ENCODE results near the gene TBC1D17. TPM values are rescaled to one million over a fixed set of nuclear protein-coding genes. Genes with fewer than 3 reads are reported as not detected.

Gene TBC1D17
- total RNA-seq, 1 donor = 21.4 TPM

DNA sequence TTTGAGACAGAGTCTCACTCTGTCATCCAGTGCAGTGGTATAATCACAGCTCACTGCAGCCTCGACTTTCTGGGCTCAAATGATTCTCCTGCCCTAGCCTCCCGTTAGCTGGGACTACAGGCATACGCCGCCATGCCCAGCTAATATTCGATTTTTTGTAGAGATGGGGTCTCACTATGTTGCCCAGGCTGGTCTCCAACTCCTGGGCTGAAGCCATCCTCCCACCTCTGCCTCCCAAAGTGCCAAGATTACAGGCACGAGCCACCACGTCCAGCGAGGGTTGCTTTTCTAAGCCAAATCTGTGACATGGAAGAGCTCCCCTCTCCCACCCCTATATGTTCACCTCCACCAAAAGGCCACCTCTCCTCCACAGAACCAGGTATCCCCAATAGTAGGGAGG is 40.6 kb downstream of the TBC1D17 start:
- no peaks in the 10 kb centered on the region for H3K9me3 ChIP-seq (ENCODE audit: low read depth, low read length)
- H3K4me3 ChIP-seq (ENCODE audit: insufficient read depth, low read length) = no peak overlapping the region
- H2AFZ ChIP-seq (ENCODE audit: low read length) = no peak overlapping the region
- H3K4me2 ChIP-seq (ENCODE audit: insufficient read depth, low read length) = no peak overlapping the region
- TF ChIP-seq, protein P1, sequence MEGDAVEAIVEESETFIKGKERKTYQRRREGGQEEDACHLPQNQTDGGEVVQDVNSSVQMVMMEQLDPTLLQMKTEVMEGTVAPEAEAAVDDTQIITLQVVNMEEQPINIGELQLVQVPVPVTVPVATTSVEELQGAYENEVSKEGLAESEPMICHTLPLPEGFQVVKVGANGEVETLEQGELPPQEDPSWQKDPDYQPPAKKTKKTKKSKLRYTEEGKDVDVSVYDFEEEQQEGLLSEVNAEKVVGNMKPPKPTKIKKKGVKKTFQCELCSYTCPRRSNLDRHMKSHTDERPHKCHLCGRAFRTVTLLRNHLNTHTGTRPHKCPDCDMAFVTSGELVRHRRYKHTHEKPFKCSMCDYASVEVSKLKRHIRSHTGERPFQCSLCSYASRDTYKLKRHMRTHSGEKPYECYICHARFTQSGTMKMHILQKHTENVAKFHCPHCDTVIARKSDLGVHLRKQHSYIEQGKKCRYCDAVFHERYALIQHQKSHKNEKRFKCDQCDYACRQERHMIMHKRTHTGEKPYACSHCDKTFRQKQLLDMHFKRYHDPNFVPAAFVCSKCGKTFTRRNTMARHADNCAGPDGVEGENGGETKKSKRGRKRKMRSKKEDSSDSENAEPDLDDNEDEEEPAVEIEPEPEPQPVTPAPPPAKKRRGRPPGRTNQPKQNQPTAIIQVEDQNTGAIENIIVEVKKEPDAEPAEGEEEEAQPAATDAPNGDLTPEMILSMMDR (IDR thresholded peaks at IDR 0.05; ENCODE audit: extremely low read depth, low read depth, low read length) = no peak
- DNase-seq (ENCODE audit: insufficient read length, low spot score, missing footprints) = no peak
- no peak overlapping the region for H3K27ac ChIP-seq (ENCODE audit: low read depth, low read length)
- H3K36me3 ChIP-seq (ENCODE audit: insufficient read depth, low read length) = peaks cover 47% of the 10 kb centered on the region
- H4K20me1 ChIP-seq (ENCODE audit: insufficient read depth, low read length) = peaks cover 58% of the 10 kb centered on the region
- no peaks in the 10 kb centered on the region for H3K27me3 ChIP-seq (ENCODE audit: insufficient read depth, low read length)
- H3K4me1 ChIP-seq (ENCODE audit: insufficient read depth, low read length) = peaks cover 10% of the 10 kb centered on the region
- peaks cover 86% of the 10 kb centered on the region for H3K79me2 ChIP-seq (ENCODE audit: insufficient read depth, low read length)

DNA sequence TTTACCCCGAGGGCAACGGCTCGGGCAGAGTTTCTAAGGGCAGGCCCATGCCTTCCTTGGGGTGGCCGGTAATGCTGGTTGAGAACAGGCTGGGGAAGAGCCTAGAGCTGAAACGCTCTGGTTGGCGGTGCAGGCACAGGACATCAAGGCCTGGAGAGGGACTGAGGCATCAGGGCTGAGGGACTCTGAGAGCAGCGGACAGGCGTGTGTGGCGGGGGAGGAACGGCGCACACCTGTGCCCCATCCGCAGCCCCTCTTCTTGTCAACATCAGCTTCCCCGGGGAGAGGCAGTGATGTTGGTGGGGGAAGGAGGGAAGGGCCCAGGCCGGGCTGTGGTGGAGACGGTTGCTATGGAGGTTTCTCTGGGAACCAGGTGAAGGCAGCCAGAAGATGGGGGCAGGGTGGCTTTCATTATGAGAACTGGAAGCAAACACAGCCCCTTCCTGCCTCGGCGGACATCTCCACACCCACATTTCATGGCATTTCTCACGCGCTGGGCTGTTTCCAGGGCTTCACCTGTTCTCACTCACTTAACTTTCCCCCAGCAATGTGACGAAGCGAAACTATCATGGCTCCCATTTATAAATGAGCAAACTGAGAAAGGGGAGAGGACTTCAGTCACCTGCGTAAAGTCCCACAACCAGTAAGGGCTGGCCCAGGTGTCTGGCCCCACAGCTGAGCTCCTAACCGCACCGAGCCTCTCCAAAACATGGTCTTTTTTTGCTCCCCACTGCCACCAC is 43.3 kb downstream of the TBC1D17 start:
- H3K27ac ChIP-seq (ENCODE audit: low read depth, low read length) = no peak overlapping the region
- H3K9me3 ChIP-seq (ENCODE audit: low read depth, low read length) = no peaks in the 10 kb centered on the region
- H2AFZ ChIP-seq (ENCODE audit: low read length) = no peak overlapping the region
- H3K79me2 ChIP-seq (ENCODE audit: insufficient read depth, low read length) = peaks cover 90% of the 10 kb centered on the region
- H3K4me1 ChIP-seq (ENCODE audit: insufficient read depth, low read length) = peaks cover 10% of the 10 kb centered on the region
- peaks cover 63% of the 10 kb centered on the region for H4K20me1 ChIP-seq (ENCODE audit: insufficient read depth, low read length)
- no peak overlapping the region for H3K4me3 ChIP-seq (ENCODE audit: insufficient read depth, low read length)
- H3K27me3 ChIP-seq (ENCODE audit: insufficient read depth, low read length) = no peaks in the 10 kb centered on the region
- TF ChIP-seq, protein P1 (IDR thresholded peaks at IDR 0.05; ENCODE audit: extremely low read depth, low read depth, low read length) = no peak
- peaks cover 42% of the 10 kb centered on the region for H3K36me3 ChIP-seq (ENCODE audit: insufficient read depth, low read length)
- no peak for DNase-seq (ENCODE audit: insufficient read length, low spot score, missing footprints)
- no peak overlapping the region for H3K4me2 ChIP-seq (ENCODE audit: insufficient read depth, low read length)

DNA sequence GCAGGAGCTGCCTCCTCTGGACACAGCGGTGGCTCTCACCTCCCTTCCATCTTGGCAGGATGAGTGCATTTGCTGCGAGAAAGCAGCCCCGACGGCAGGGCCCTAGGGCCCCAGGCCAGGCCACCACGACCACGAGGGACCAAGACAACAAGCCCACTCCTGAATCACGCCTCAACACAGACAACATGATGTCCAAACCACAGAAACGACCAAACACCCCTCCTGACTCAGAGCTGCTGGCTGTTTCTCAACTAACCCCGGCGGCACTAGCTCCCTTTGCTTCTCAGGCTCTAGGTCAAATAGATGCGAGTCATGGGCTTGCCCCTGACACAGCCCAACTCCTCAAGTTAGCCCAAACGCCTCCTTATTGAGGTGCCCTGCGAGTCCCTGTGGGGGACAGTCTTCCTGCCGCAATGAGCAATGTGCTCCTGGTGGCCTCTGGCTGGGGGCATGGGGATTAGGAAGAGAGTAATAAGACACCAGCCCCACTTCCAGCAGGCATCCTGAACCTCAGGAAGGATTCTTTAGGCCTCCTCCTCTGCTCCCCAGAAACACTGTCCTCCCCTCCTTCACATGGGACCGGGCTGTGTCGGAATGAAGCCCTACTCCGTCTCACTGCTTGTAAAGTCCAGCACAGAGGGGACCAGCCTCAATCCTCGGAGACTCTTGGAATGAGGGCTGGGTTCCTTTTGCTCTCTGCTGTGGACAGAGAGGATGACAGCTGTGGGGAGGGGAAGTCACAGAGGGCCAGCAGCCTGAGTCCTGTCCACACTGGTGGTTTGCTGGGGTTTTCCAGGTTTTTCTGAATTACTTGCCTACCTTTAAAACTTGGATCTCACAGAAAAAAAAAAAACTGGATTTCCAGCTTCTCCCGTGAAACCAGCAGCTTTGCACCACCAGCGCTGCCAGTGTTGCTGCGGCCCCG is 44.6 kb downstream of the TBC1D17 start:
- no peak overlapping the region for H3K4me3 ChIP-seq (ENCODE audit: insufficient read depth, low read length)
- no peaks in the 10 kb centered on the region for H3K9me3 ChIP-seq (ENCODE audit: low read depth, low read length)
- peak overlapping the region; percentile 32 for H3K4me2 ChIP-seq (ENCODE audit: insufficient read depth, low read length)
- H3K27ac ChIP-seq (ENCODE audit: low read depth, low read length) = peak overlapping the region; percentile 61
- H3K4me1 ChIP-seq (ENCODE audit: insufficient read depth, low read length) = peaks cover 10% of the 10 kb centered on the region
- H3K27me3 ChIP-seq (ENCODE audit: insufficient read depth, low read length) = no peaks in the 10 kb centered on the region
- peaks cover 95% of the 10 kb centered on the region for H3K79me2 ChIP-seq (ENCODE audit: insufficient read depth, low read length)
- TF ChIP-seq, protein P1 (IDR thresholded peaks at IDR 0.05; ENCODE audit: extremely low read depth, low read depth, low read length) = no peak
- H4K20me1 ChIP-seq (ENCODE audit: insufficient read depth, low read length) = peaks cover 63% of the 10 kb centered on the region
- peaks cover 44% of the 10 kb centered on the region for H3K36me3 ChIP-seq (ENCODE audit: insufficient read depth, low read length)
- peak; percentile 94 for DNase-seq (ENCODE audit: insufficient read length, low spot score, missing footprints)
- H2AFZ ChIP-seq (ENCODE audit: low read length) = peak overlapping the region; percentile 29

Measured in osteoblast (primary cell).